Tibial artery (tissue), 4 donors: ENCODE data around the gene GAB1.

Experiments used
- DNase-seq, 2 donors: peaks; one replicate each; pipeline ENCODE4 v3.0.0-alpha.2; 2019
- H3K27ac ChIP-seq, 2 donors: fragments of 200-600 bp; sonication (generic) in 1 of 2; 1 replicate in 1 of 2; 2 replicates in 1 of 2; pipeline ENCODE4 v1.5.1; 2018 to 2019; ENCODE audit warnings: mild to moderate bottlenecking in 1 of 2
- H3K27me3 ChIP-seq, 2 donors: fragments of 200-600 bp; sonication (generic) in 1 of 2; one replicate each; pipeline versions ENCODE4 v1.5.1 to v1.6.0; 2016 to 2019
- H3K36me3 ChIP-seq, 3 donors: fragments of 200-600 bp; sonication (generic) in 2 of 3; one replicate each; pipeline ENCODE4 v1.5.1; 2016 to 2019; ENCODE audit warnings: mild to moderate bottlenecking in 2 of 3
- H3K4me1 ChIP-seq, 4 donors: fragments of 200-600 bp; sonication (generic) in 2 of 4; 1 replicate in 3 of 4; 2 replicates in 1 of 4; pipeline ENCODE4 v1.5.1; 2016 to 2019
- H3K4me3 ChIP-seq, 2 donors: fragments of 200-600 bp; sonication (generic) in 1 of 2; 1 replicate in 1 of 2; 2 replicates in 1 of 2; pipeline ENCODE4 v1.5.1; 2018 to 2019; ENCODE audit warnings: mild to moderate bottlenecking in 2 of 2
- H3K9me3 ChIP-seq, 3 donors: fragments of 200-600 bp; sonication (generic) in 1 of 3; one replicate each; pipeline ENCODE4 v1.5.1; 2016 to 2019
- CTCF ChIP-seq, 2 experiments: fragments of 200-600 bp in 1 of 2; fragments of 450-650 bp in 1 of 2; IDR thresholded peaks; one replicate each; pipeline ENCODE4 v1.5.1; 2017 to 2019; ENCODE audit warnings: antibody characterized with exemption in 2 of 2, mild to moderate bottlenecking in 1 of 2, moderate library complexity in 1 of 2
- intact Hi-C: fragments of 100-400 bp; cut with DNase I; formaldehyde crosslinking; loops from one replicate; pipeline ENCODE4 v1.15.0; 2023; ENCODE audit warnings: low total_unique reads

GAB1 gene

GRCh38 chr4:143344041-143344440 lies 7.4 kb downstream of the GAB1 start:
- no peaks in the 10 kb centered on the region for H3K27me3 ChIP-seq
- H3K27ac ChIP-seq, result no peak overlapping the region
- DNase-seq, result no peak
- no peak for TF ChIP-seq CTCF (IDR thresholded peaks at IDR 0.05)
- peak overlapping the region in 1 of 2 donors; percentile 7 for H3K4me3 ChIP-seq
- no peaks in the 10 kb centered on the region for H3K9me3 ChIP-seq
- H3K4me1 ChIP-seq, result peaks cover 0 to 35% (median 32%) of the 10 kb centered on the region in 4 donors
- H3K36me3 ChIP-seq, result no peaks in the 10 kb centered on the region
- intact Hi-C loops, result no loop called here

- H3K9me3 ChIP-seq, result no peaks in the 10 kb centered on the region
- intact Hi-C loops, result no loop called here
- H3K36me3 ChIP-seq, result no peaks in the 10 kb centered on the region
- H3K4me3 ChIP-seq, result peak overlapping the region in 1 of 2 donors; percentile 7
- TF ChIP-seq CTCF (IDR thresholded peaks at IDR 0.05), result no peak
- no peaks in the 10 kb centered on the region for H3K27me3 ChIP-seq
- no peak for DNase-seq
- peaks cover 0 to 32% (median 28%) of the 10 kb centered on the region in 4 donors for H3K4me1 ChIP-seq
- H3K27ac ChIP-seq, result no peak overlapping the region
Measured at GRCh38 chr4:143344774-143345173, 8.1 kb downstream of the GAB1 start.

- intact Hi-C loops, result no loop called here
- H3K9me3 ChIP-seq, result no peaks in the 10 kb centered on the region
Measured at GRCh38 chr4:143345356-143345755, 8.7 kb downstream of the GAB1 start.

GRCh38 chr4:143346206-143346605 lies 9.5 kb downstream of the GAB1 start:
- Histone ChIP-seq H3K27me3 (no peaks in the 10 kb centered on the region), H3K4me1 (peaks cover 0 to 32% (median 23%) of the 10 kb centered on the region in 4 donors), H3K27ac (no peak overlapping the region), H3K4me3 (no peak overlapping the region), H3K9me3 (no peaks in the 10 kb centered on the region), H3K36me3 (no peaks in the 10 kb centered on the region)
- no peak for TF ChIP-seq CTCF (IDR thresholded peaks at IDR 0.05)
- intact Hi-C loops, result no loop called here
- DNase-seq, result no peak

More at GRCh38 chr4:143345356-143345755, 8.7 kb downstream of the GAB1 start:
- no peak for DNase-seq
- no peaks in the 10 kb centered on the region for H3K36me3 ChIP-seq
- H3K27ac ChIP-seq, result no peak overlapping the region
- no peaks in the 10 kb centered on the region for H3K27me3 ChIP-seq
- TF ChIP-seq CTCF (IDR thresholded peaks at IDR 0.05), result no peak
- peaks cover 0 to 32% (median 25%) of the 10 kb centered on the region in 4 donors for H3K4me1 ChIP-seq
- H3K4me3 ChIP-seq, result peak overlapping the region in 1 of 2 donors; percentile 7

GRCh38 chr4:143347484-143348111 lies 10.9 kb downstream of the GAB1 start:
- H3K27ac ChIP-seq, result no peak overlapping the region
- H3K4me3 ChIP-seq, result no peak overlapping the region
- H3K36me3 ChIP-seq, result no peaks in the 10 kb centered on the region
- peaks cover 0 to 38% (median 27%) of the 10 kb centered on the region in 4 donors for H3K4me1 ChIP-seq
- TF ChIP-seq CTCF (IDR thresholded peaks at IDR 0.05), result no peak
- no peak for DNase-seq
- H3K9me3 ChIP-seq, result no peaks in the 10 kb centered on the region
- intact Hi-C loops, result no loop called here
- no peaks in the 10 kb centered on the region for H3K27me3 ChIP-seq
